Type B pancreatic cell (in vitro differentiated cells): ENCODE results near the gene ADAM10. TPM values are rescaled to one million over a fixed set of nuclear protein-coding genes. Genes with fewer than 3 reads are reported as not detected.

ENCODE experiments used
- DNase-seq: peaks from one replicate; pipeline ENCODE4 v3.0.0; 2021; ENCODE audit warnings: mixed read lengths; ENCODE audit not compliant: unreplicated experiment; ENCODE audit errors: extremely low spot score
- H3K27ac Mint-ChIP-seq: 2 replicates; pipeline ENCODE4 v1.8.0; 2021; ENCODE audit warnings: mild to moderate bottlenecking, mixed read lengths
- H3K27me3 Mint-ChIP-seq: 2 replicates; pipeline ENCODE4 v1.8.0; 2021; ENCODE audit warnings: mixed read lengths
- H3K36me3 Mint-ChIP-seq: 2 replicates; pipeline ENCODE4 v1.8.0; 2021; ENCODE audit warnings: mixed read lengths
- H3K4me1 Mint-ChIP-seq: one replicate; pipeline ENCODE4 v1.8.0; 2021; ENCODE audit warnings: mixed read lengths; ENCODE audit not compliant: unreplicated experiment
- H3K4me3 Mint-ChIP-seq: 2 replicates; pipeline ENCODE4 v1.8.0; 2021; ENCODE audit warnings: mild to moderate bottlenecking, mixed read lengths
- H3K9me3 Mint-ChIP-seq: 2 replicates; pipeline ENCODE4 v1.8.0; 2021; ENCODE audit warnings: mixed read lengths
- total RNA-seq: library from RNA; stranded (reverse); gene quantifications from 2 replicates; pipeline ENCODE4 v1.2.1, GENCODE V29; 2021; ENCODE audit warnings: low replicate concordance
- TF ChIP-seq, protein P1 (sequence below): fragments of 200-600 bp; sonication (generic); conservative IDR thresholded peaks from 2 replicates; pipeline ENCODE4 v1.5.0; 2021; ENCODE audit warnings: antibody characterized with exemption, mild to moderate bottlenecking

ADAM10 gene
- total RNA-seq, 1 donor from 2014 or later, result 228 TPM

DNA sequence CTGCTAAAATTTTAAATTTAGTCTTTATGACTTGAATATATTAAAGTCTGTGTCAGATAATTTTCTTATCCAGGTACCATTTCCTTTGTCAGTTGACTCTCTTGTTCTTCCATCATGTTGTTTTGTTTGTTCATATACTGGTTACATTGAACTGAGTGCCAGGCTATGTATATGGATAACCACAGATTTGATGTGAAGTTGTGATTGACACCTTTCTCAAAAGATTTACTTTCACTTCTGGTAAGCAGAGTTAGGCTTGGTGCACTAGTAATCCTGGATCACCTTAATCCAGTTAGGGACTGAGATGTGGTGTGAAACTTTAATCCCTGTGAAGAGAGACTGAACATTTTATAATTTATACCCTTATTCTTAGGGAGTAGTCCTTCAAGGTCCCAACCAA is 99.4 kb downstream of the ADAM10 start:
- no peak for DNase-seq
- H3K36me3 Mint-ChIP-seq, result peaks cover 64% of the 10 kb centered on the region

DNA sequence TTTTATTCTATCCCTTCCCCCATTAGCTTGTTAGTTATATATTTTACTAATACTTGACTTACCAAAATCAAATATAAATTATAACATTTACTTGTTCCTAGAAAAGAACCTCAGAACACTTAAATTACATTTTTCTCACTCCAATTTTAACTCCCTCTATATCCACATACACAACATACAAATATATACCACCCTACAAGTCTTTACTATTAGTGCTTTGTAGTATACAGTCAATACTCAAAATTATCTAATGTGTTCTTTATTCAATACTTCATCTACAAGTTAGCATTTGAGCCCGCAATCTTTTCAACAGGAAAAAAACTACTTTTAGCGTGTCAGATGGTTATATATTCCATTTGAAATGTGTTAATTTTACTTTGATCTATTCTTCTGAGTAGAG is 100.3 kb downstream of the ADAM10 start:
- H3K4me3 Mint-ChIP-seq, result no peak overlapping the region
- H3K9me3 Mint-ChIP-seq, result no peaks in the 10 kb centered on the region
- H3K27ac Mint-ChIP-seq, result no peak overlapping the region
- H3K36me3 Mint-ChIP-seq, result peaks cover 61% of the 10 kb centered on the region
- TF ChIP-seq, protein P1, sequence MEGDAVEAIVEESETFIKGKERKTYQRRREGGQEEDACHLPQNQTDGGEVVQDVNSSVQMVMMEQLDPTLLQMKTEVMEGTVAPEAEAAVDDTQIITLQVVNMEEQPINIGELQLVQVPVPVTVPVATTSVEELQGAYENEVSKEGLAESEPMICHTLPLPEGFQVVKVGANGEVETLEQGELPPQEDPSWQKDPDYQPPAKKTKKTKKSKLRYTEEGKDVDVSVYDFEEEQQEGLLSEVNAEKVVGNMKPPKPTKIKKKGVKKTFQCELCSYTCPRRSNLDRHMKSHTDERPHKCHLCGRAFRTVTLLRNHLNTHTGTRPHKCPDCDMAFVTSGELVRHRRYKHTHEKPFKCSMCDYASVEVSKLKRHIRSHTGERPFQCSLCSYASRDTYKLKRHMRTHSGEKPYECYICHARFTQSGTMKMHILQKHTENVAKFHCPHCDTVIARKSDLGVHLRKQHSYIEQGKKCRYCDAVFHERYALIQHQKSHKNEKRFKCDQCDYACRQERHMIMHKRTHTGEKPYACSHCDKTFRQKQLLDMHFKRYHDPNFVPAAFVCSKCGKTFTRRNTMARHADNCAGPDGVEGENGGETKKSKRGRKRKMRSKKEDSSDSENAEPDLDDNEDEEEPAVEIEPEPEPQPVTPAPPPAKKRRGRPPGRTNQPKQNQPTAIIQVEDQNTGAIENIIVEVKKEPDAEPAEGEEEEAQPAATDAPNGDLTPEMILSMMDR, result no peak
- H3K4me1 Mint-ChIP-seq, result no peaks in the 10 kb centered on the region
- H3K27me3 Mint-ChIP-seq, result no peaks in the 10 kb centered on the region
- DNase-seq, result no peak

More for the DNA sequence above, 99.4 kb downstream of the ADAM10 start:
- no peak overlapping the region for H3K4me3 Mint-ChIP-seq
- H3K27ac Mint-ChIP-seq, result no peak overlapping the region
- no peaks in the 10 kb centered on the region for H3K27me3 Mint-ChIP-seq
- no peaks in the 10 kb centered on the region for H3K4me1 Mint-ChIP-seq
- TF ChIP-seq, protein P1, result no peak
- no peaks in the 10 kb centered on the region for H3K9me3 Mint-ChIP-seq

GRCh38 chr15:58643996-58644395 is 105.5 kb downstream of the ADAM10 start:
- no peak overlapping the region for H3K27ac Mint-ChIP-seq
- H3K4me1 Mint-ChIP-seq, result no peaks in the 10 kb centered on the region
- no peak overlapping the region for H3K4me3 Mint-ChIP-seq
- TF ChIP-seq, protein P1, result no peak
- no peak for DNase-seq
- H3K9me3 Mint-ChIP-seq, result no peaks in the 10 kb centered on the region
- peaks cover 38% of the 10 kb centered on the region for H3K36me3 Mint-ChIP-seq
- H3K27me3 Mint-ChIP-seq, result no peaks in the 10 kb centered on the region

DNA sequence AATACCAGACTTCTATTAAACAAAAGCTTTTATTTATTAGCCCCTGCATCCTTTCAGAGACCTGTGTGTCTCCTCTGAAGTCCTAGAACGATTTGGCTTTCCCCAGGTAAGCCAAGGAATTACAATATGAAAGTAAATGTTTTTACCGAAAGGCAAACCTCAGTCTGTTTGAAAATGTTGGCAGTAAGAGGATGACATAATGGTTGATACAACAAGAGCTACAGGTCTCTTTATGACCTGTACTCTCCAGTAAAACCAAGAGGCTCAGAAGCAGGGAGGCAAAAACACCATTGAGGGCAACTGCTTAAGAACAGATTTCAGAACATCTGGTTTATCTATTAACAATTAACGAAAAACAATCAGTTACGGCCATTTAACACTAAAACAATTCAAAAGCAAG is 107.8 kb downstream of the ADAM10 start:
- H3K27me3 Mint-ChIP-seq, result no peaks in the 10 kb centered on the region
- TF ChIP-seq, protein P1, result no peak
- H3K27ac Mint-ChIP-seq, result peak overlapping the region; percentile 20
- DNase-seq, result no peak
- H3K9me3 Mint-ChIP-seq, result no peaks in the 10 kb centered on the region
- no peaks in the 10 kb centered on the region for H3K4me1 Mint-ChIP-seq
- H3K4me3 Mint-ChIP-seq, result no peak overlapping the region
- H3K36me3 Mint-ChIP-seq, result peaks cover 49% of the 10 kb centered on the region

DNA sequence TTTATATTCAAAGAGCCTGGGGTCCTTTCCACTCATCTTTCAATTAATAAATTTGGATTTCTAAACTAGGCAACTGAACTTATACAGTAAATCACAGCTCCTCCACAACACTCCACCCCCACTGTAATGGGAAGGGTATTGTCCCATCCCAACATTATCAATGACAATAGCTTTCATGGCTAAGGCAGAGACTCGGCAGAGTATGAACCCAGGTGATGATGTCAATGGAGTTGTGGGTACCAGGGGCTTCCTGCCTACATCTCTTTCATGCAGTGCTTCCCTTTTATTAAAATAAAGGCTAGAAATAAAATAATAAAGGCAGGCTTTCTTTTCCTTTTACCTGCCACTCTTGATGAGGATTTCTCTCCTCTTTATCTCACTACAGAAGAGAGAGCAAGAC is 109.5 kb downstream of the ADAM10 start:
- Mint-ChIP-seq H3K27ac (no peak overlapping the region), H3K4me1 (no peaks in the 10 kb centered on the region), H3K36me3 (peaks cover 39% of the 10 kb centered on the region), H3K4me3 (no peak overlapping the region), H3K9me3 (no peaks in the 10 kb centered on the region), H3K27me3 (no peaks in the 10 kb centered on the region)
- no peak for DNase-seq
- TF ChIP-seq, protein P1, result no peak
